Activated CD8-positive, alpha-beta memory T cell treated with anti-CD3 and anti-CD28 coated beads, Interleukin-2, amount 10 ng/mL, durations not matched to agents 7 days and 5 days (primary cell): ENCODE measurements around the gene PPP2R5C. TPM values are rescaled to one million over a fixed set of nuclear protein-coding genes. Genes with fewer than 3 reads are reported as not detected.

Source experiments
- ATAC-seq: fragments of 150-1000 bp; cut with Tn5 transposase; one replicate; pipeline ENCODE4 v1.10.0; 2021; ENCODE audit warnings: moderate library complexity
- CTCF ChIA-PET: fragments of 350-600 bp; sonication (Branson Sonifier 250); formaldehyde crosslinking; loops from one replicate; lab custom pipeline; 2021; ENCODE audit warnings: antibody characterized with exemption; lab: Charles Lee
- DNase-seq: peaks from one replicate; pipeline ENCODE4 v3.0.0-alpha.2; 2020
- H3K27ac Mint-ChIP-seq: one replicate; pipeline ENCODE4 v1.8.0; 2021; ENCODE audit warnings: mild to moderate bottlenecking, mixed read lengths
- H3K27me3 Mint-ChIP-seq: one replicate; pipeline ENCODE4 v1.8.0; 2021; ENCODE audit warnings: mixed read lengths
- H3K36me3 Mint-ChIP-seq: one replicate; pipeline ENCODE4 v1.8.0; 2021; ENCODE audit warnings: mild to moderate bottlenecking, mixed read lengths
- H3K4me1 Mint-ChIP-seq: one replicate; pipeline ENCODE4 v1.8.0; 2021; ENCODE audit warnings: mixed read lengths
- H3K4me3 Mint-ChIP-seq: one replicate; pipeline ENCODE4 v1.8.0; 2021; ENCODE audit warnings: mild to moderate bottlenecking, moderate library complexity, mixed read lengths
- H3K9me3 Mint-ChIP-seq: one replicate; pipeline ENCODE4 v1.8.0; 2022; ENCODE audit warnings: low read depth, mixed read lengths
- total RNA-seq, 2 experiments: library from RNA; stranded (reverse); gene quantifications; one replicate each; pipeline ENCODE4 v1.2.3, GENCODE V29; 2021

Gene PPP2R5C
- total RNA-seq, 2 experiments from 2014 or later = 213 to 234 TPM

GRCh38 chr14:101763941-101764709 is 2.6 kb downstream of the PPP2R5C start:
- H3K4me1 Mint-ChIP-seq = peaks cover 24% of the 10 kb centered on the region

GRCh38 chr14:101767618-101768362 is 6.3 kb downstream of the PPP2R5C start:
- Mint-ChIP-seq H3K9me3 (no peaks in the 10 kb centered on the region), H3K4me1 (peaks cover 16% of the 10 kb centered on the region), H3K36me3 (peaks cover 5% of the 10 kb centered on the region), H3K27ac (no peak overlapping the region), H3K27me3 (no peaks in the 10 kb centered on the region), H3K4me3 (no peak overlapping the region)
- ATAC-seq (no peak), DNase-seq (no peak)
- CTCF ChIA-PET = interaction anchor here (0.9 to 6.3 kb wide), 6 partner anchors 26 to 333 kb away, joined by 3 to 60 read pairs (median 17); no protein-coding TSS in a partner anchor

More at GRCh38 chr14:101763941-101764709, 2.6 kb downstream of the PPP2R5C start:
- Mint-ChIP-seq H3K36me3 (peaks cover 5% of the 10 kb centered on the region), H3K27me3 (peaks cover 2% of the 10 kb centered on the region), H3K4me3 (no peak overlapping the region), H3K9me3 (no peaks in the 10 kb centered on the region), H3K27ac (no peak overlapping the region)
- ATAC-seq = no peak
- CTCF ChIA-PET = interaction anchor here (0.8 to 2.4 kb wide), 5 partner anchors 17 to 57 kb away, joined by 3 to 8 read pairs (median 5); no protein-coding TSS in a partner anchor
- no peak for DNase-seq

- H3K36me3 Mint-ChIP-seq = no peaks in the 10 kb centered on the region
- no peaks in the 10 kb centered on the region for H3K9me3 Mint-ChIP-seq
- CTCF ChIA-PET = interaction anchor here (0.6 to 6.3 kb wide), 43 partner anchors 8 to 708 kb away, joined by 3 to 60 read pairs (median 6); partner anchors contain the start of gene DYNC1H1
- H3K27ac Mint-ChIP-seq = no peak overlapping the region
- no peak for ATAC-seq
- H3K4me3 Mint-ChIP-seq = no peak overlapping the region
- peaks cover 14% of the 10 kb centered on the region for H3K4me1 Mint-ChIP-seq
- no peaks in the 10 kb centered on the region for H3K27me3 Mint-ChIP-seq
- DNase-seq = no peak
Observed at GRCh38 chr14:101770183-101770582, 8.7 kb downstream of the PPP2R5C start.

- Mint-ChIP-seq H3K9me3 (no peaks in the 10 kb centered on the region), H3K27ac (no peak overlapping the region), H3K36me3 (peaks cover 2% of the 10 kb centered on the region), H3K4me3 (no peak overlapping the region), H3K4me1 (peaks cover 11% of the 10 kb centered on the region), H3K27me3 (no peaks in the 10 kb centered on the region)
- DNase-seq (peak; percentile 39), ATAC-seq (no peak)
- CTCF ChIA-PET = interaction anchor here (0.5 to 3.0 kb wide), 4 partner anchors 19 to 187 kb away, joined by 3 to 21 read pairs (median 3); no protein-coding TSS in a partner anchor
Observed at GRCh38 chr14:101772770-101773169, 11.3 kb downstream of the PPP2R5C start.

GRCh38 chr14:101773378-101773777 is 11.9 kb downstream of the PPP2R5C start:
- CTCF ChIA-PET = interaction anchor here (0.5 to 1.1 kb wide), 3 partner anchors 19 to 186 kb away, joined by 3 read pairs; no protein-coding TSS in a partner anchor
- H3K4me1 Mint-ChIP-seq = peaks cover 11% of the 10 kb centered on the region
- H3K27me3 Mint-ChIP-seq = no peaks in the 10 kb centered on the region
- H3K4me3 Mint-ChIP-seq = no peak overlapping the region
- ATAC-seq (no peak), DNase-seq (no peak)
- peaks cover 2% of the 10 kb centered on the region for H3K36me3 Mint-ChIP-seq
- no peaks in the 10 kb centered on the region for H3K9me3 Mint-ChIP-seq
- H3K27ac Mint-ChIP-seq = no peak overlapping the region

- Mint-ChIP-seq H3K36me3 (peaks cover 2% of the 10 kb centered on the region), H3K9me3 (no peaks in the 10 kb centered on the region), H3K4me1 (peaks cover 11% of the 10 kb centered on the region), H3K4me3 (no peak overlapping the region), H3K27ac (no peak overlapping the region), H3K27me3 (no peaks in the 10 kb centered on the region)
- DNase-seq (no peak), ATAC-seq (no peak)
- CTCF ChIA-PET = interaction anchor here (1.1 to 1.2 kb wide), 2 partner anchors 15 to 18 kb away, joined by 3 read pairs; no protein-coding TSS in a partner anchor
Observed at GRCh38 chr14:101774006-101774795, 12.7 kb downstream of the PPP2R5C start.

- Mint-ChIP-seq H3K4me1 (peaks cover 11% of the 10 kb centered on the region), H3K4me3 (no peak overlapping the region)
- CTCF ChIA-PET = interaction anchor here (1.2 kb wide), 1 partner anchor 14 kb away, joined by 3 read pairs; no protein-coding TSS in a partner anchor
Observed at GRCh38 chr14:101774814-101775213, 13.3 kb downstream of the PPP2R5C start.

GRCh38 chr14:101775826-101776225 is 14.3 kb downstream of the PPP2R5C start:
- Mint-ChIP-seq H3K36me3 (peaks cover 2% of the 10 kb centered on the region), H3K4me3 (no peak overlapping the region), H3K9me3 (no peaks in the 10 kb centered on the region), H3K27me3 (peaks cover 6% of the 10 kb centered on the region), H3K27ac (no peak overlapping the region), H3K4me1 (peaks cover 13% of the 10 kb centered on the region)
- CTCF ChIA-PET = no interaction called here
- no peak for DNase-seq
- no peak for ATAC-seq

More at GRCh38 chr14:101774814-101775213, 13.3 kb downstream of the PPP2R5C start:
- peaks cover 2% of the 10 kb centered on the region for H3K36me3 Mint-ChIP-seq
- no peaks in the 10 kb centered on the region for H3K9me3 Mint-ChIP-seq
- H3K27me3 Mint-ChIP-seq = no peaks in the 10 kb centered on the region
- DNase-seq = no peak
- no peak for ATAC-seq
- no peak overlapping the region for H3K27ac Mint-ChIP-seq

- ATAC-seq = no peak
- H3K9me3 Mint-ChIP-seq = no peaks in the 10 kb centered on the region
- no peak overlapping the region for H3K4me3 Mint-ChIP-seq
- no peak for DNase-seq
- CTCF ChIA-PET = no interaction called here
- H3K36me3 Mint-ChIP-seq = peaks cover 2% of the 10 kb centered on the region
- H3K4me1 Mint-ChIP-seq = peaks cover 10% of the 10 kb centered on the region
- H3K27me3 Mint-ChIP-seq = peaks cover 6% of the 10 kb centered on the region
- no peak overlapping the region for H3K27ac Mint-ChIP-seq
Observed at GRCh38 chr14:101776344-101776743, 14.8 kb downstream of the PPP2R5C start.

GRCh38 chr14:101780390-101780789 is 18.9 kb downstream of the PPP2R5C start:
- Mint-ChIP-seq H3K36me3 (peaks cover 5% of the 10 kb centered on the region), H3K4me1 (peaks cover 2% of the 10 kb centered on the region), H3K4me3 (no peak overlapping the region), H3K27me3 (peaks cover 6% of the 10 kb centered on the region), H3K9me3 (no peaks in the 10 kb centered on the region), H3K27ac (no peak overlapping the region)
- DNase-seq (no peak), ATAC-seq (no peak)
- CTCF ChIA-PET = no interaction called here

- DNase-seq (no peak), ATAC-seq (no peak)
- peaks cover 5% of the 10 kb centered on the region for H3K36me3 Mint-ChIP-seq
- CTCF ChIA-PET = interaction anchor here (1.0 to 1.3 kb wide), 3 partner anchors 10 to 29 kb away, joined by 3 to 5 read pairs (median 3); no protein-coding TSS in a partner anchor
- no peak overlapping the region for H3K27ac Mint-ChIP-seq
- H3K9me3 Mint-ChIP-seq = no peaks in the 10 kb centered on the region
- H3K4me3 Mint-ChIP-seq = peak overlapping the region; percentile 64
- H3K4me1 Mint-ChIP-seq = peaks cover 2% of the 10 kb centered on the region
- H3K27me3 Mint-ChIP-seq = peaks cover 6% of the 10 kb centered on the region
Observed at GRCh38 chr14:101780887-101781239, 19.4 kb downstream of the PPP2R5C start.

GRCh38 chr14:101781240-101782061 is 19.9 kb downstream of the PPP2R5C start:
- Mint-ChIP-seq H3K27ac (no peak overlapping the region), H3K27me3 (peaks cover 6% of the 10 kb centered on the region), H3K4me3 (peak overlapping the region; percentile 64), H3K36me3 (peaks cover 5% of the 10 kb centered on the region), H3K4me1 (peaks cover 2% of the 10 kb centered on the region), H3K9me3 (no peaks in the 10 kb centered on the region)
- ATAC-seq (peak; percentile 85), DNase-seq (no peak)
- CTCF ChIA-PET = interaction anchor here (1.0 to 1.3 kb wide), 3 partner anchors 10 to 28 kb away, joined by 3 to 5 read pairs (median 3); no protein-coding TSS in a partner anchor
